GM19240 (cell line): Measurements from ENCODE around the gene TRIM7.
"Not testable (repeated sequence)": the region's sequence is repeated elsewhere in the genome, so short reads cannot be mapped to it uniquely, and the experiment has no call there.

Experiments
- DNase-seq: peaks from one replicate; pipeline ENCODE4 v3.0.0; 2011; ENCODE audit warnings: low spot score; ENCODE audit not compliant: insufficient read length

Gene TRIM7

DNA sequence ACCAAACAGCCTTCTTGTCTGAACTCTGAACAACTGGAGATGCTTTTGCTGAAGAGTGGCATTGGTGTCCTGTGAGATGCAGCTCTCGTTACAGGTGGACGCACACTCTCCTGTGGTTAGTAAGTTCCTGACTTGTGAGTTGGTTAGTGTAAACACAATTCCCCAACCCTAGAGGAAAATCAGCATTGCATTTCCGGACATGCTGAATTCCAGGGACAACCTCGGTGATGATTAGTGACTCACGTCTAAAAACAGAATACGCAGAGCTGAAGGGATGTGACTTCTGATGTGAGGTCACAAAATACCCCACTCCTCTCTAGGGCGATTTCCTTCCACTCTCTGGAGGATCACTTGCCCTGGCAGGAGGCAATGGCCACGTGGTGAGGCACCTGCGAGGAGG lies 52.6 kb downstream of the TRIM7 start:
- DNase-seq, result no peak

DNA sequence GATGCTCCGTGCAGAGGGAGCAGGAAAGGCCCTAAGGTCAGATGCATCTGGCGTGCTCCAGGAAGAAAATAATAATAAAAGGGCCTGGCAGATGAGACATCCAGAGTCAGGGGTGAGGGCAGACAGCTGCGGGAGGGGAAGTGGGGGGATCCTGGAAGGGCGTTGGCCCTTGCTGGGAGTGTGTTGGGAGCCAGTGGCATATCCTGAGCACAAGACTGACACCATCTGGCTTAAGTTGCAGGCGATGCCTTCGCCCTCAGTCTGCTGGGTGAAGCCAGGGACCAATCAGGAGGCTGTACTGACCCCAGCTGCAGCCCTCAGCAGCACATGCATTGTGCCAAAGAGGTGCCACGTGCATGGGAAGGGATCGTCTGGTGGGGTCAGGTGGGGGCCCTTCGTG lies 53.9 kb downstream of the TRIM7 start:
- DNase-seq, result no peak

DNA sequence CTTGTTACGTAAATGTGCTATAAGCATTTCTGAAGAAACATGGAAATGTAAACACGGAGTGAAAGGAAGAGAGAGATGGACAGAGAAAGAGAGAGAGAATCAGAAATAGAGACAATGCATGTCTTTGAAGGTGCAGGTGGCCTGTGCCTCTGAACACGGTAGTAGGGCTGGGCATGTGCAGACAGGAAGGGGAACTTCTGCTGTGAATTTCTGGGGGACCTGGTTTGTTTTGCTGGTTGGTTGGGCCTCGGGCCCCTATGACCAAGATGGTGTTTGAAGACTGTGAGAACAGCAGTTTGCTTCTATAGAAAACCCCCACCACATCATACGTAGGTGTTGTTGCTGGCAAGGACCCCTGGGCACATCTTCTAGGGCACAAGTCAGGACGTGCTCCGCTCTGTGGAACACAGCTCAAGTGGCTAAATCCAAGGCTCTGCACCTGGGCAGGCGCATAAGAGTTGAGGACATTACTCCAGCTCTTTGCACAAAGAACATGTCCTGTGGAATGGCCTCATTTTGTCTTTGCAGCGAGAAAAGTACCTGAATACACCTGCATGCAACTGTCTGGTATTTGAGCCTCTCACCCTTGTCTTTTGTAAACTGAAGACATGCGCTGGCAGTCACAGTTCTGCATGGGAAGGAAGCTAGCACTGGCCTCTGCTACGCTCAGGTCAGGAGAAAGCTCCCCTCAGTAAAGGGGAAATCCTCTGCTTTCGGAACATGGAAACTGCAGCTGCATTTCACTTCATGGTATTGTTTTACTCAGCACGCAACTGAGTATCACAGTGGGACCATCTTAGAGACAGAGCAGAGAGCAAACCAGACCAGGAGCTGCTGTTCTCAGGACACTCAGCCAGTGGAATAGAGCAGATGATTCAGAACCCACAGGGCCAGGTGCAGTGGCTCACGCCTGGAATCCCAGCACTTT lies 54.9 kb downstream of the TRIM7 start:
- no peak for DNase-seq

DNA sequence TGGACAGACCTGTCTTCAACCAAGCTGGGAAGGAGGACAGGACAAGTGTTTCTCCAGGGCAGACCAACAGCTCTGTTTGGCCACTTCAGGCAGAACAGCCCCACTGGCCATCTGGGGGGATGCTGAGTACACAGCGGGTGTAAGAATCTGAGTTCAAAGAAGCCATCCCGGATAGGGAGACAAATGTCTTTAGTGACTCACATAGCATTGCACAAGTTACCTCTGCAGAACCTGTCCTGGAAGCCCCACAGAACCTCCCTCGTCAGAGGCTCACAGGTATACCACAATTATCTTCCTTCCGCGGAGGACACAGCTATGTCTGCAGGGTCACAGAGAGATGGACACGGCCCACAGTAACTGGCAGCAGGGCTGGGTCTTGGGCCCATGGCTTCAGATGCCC lies 55.6 kb downstream of the TRIM7 start:
- no peak for DNase-seq

DNA sequence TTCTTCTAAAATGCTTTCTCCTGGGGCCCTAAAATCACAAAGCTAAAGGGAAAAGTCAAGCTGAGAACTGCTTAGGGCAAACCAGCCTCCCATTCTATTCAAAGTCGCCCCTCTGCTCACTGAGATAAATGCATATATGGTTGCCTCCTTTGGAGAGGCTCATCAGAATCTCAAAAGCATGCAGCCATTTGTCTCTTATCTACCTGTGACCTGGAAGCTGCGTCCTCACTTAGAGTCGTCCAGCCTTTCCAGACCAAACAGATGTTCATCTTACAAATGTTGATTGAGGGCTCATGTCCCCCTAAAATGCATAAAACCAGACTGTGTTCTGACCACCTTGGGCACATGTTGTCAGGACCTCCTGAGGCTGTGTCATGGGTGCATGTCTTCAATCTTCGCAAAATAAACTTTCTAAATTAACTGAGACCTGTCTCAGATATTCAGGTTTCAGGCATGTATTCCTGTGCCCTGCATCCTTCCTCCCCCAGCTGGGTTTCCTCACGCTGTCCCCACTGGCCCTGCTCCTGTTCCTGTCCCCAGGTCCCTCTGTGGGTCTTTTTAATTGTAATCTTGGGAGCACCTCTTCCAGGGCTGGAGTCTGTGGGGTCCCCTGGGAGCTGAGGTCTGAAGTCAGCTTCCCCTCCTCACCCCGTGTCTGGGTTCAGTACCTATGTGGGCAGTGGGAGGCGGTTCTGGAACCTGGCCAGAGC lies 57.9 kb downstream of the TRIM7 start, which contains the start of gene OR2V2:
Gene OR2V2, plus strand, starts transcription at position 660 of the 710 bp plus-strand sequence. CDS start 7,357 bp downstream, outside the sequence.
- DNase-seq, result not testable (repeated sequence)

DNA sequence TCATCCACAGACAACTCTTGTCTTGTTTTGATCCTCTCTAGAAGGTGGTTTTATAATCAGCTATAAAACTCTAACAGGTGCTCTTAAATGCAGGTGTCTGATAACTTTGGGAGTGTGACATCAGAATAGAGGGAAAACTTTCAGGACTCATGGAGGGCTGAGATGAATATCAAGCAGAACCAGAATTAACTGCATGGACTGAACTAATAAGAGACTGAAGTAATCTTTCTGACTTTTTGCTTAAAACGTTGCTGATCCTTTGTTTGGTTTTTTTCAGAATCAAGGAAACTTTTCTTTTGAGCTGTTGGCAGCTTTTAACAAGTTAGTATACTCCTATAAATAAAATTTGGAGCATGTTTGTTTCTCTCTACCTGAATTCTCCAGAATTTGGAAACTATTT lies 59.9 kb downstream of the TRIM7 start:
- DNase-seq, result no peak
